KBM-7 (cell line): ENCODE measurements around the gene CCR2.

Experiments
- DNase-seq: peaks from one replicate; pipeline ENCODE4 v3.0.0-alpha.2; 2015
- in situ Hi-C: fragments of 300-500 bp; cut with MboI; formaldehyde crosslinking; loops from 2 replicates; pipeline ENCODE4 v1.14.3; 2020; ENCODE audit warnings: low sequenced_read_pairs, low pct_unique_long_range_greater_than_20kb, mixed read lengths

Gene CCR2

GRCh38 chr3:46351646-46352045 lies 2.3 kb upstream of the CCR2 start:
- in situ Hi-C loops = no loop called here
- no peak for DNase-seq

- in situ Hi-C loops = no loop called here
- DNase-seq = no peak
These were observed 821 bp upstream of the CCR2 start for GRCh38 chr3:46353090-46353489.

- in situ Hi-C loops = no loop called here
These were observed 567 bp downstream of the CCR2 start for GRCh38 chr3:46354478-46354877.

DNA sequence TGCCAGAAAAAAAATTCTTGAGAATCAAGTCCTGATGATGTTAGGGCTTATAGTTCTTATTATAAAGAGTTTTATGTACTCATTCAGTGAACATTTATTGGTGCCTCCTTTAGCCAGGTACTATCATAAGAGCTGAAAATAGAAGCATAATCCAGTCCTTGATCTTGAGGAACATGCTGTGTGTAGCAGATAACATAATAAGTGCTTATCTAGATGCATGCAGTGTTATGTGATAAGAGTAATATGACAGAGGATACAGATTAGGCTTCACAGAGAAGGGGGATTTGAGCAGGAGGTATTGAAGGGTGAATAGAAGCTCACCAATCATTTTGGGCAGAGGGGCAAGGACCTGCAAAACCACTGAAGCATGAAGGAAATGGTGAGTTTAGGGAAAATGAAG lies 1.1 kb downstream of the CCR2 start:
- no peak for DNase-seq
- in situ Hi-C loops = no loop called here

More at GRCh38 chr3:46354478-46354877, 567 bp downstream of the CCR2 start:
- no peak for DNase-seq

GRCh38 chr3:46356276-46356675 lies 2.4 kb downstream of the CCR2 start:
- in situ Hi-C loops = no loop called here
- DNase-seq = no peak

DNA sequence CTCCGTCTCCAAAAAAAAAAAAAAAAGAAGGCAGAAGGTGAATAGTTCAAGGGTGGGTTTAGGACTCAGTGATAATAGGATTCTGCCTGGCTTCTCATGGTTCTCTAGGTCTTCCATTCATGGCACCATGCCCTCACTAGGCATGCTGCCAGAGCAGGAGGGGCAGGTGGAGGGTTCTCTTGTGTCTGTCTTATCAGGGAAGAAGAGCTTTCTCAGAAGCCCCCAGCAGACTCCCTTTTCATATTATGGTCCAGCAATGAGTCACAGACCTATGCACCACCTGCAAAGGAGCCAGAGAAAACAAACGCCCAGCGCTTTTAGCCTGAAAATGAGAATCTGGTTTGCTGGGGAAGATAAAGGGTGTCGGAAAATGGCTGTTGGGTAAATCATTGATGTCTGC lies 3.0 kb downstream of the CCR2 start:
- DNase-seq = no peak
- in situ Hi-C loops = no loop called here

DNA sequence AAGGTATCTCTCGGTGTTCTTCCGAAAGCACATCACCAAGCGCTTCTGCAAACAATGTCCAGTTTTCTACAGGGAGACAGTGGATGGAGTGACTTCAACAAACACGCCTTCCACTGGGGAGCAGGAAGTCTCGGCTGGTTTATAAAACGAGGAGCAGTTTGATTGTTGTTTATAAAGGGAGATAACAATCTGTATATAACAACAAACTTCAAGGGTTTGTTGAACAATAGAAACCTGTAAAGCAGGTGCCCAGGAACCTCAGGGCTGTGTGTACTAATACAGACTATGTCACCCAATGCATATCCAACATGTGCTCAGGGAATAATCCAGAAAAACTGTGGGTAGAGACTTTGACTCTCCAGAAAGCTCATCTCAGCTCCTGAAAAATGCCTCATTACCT lies 4.6 kb downstream of the CCR2 start:
- no peak for DNase-seq
- in situ Hi-C loops = no loop called here

DNA sequence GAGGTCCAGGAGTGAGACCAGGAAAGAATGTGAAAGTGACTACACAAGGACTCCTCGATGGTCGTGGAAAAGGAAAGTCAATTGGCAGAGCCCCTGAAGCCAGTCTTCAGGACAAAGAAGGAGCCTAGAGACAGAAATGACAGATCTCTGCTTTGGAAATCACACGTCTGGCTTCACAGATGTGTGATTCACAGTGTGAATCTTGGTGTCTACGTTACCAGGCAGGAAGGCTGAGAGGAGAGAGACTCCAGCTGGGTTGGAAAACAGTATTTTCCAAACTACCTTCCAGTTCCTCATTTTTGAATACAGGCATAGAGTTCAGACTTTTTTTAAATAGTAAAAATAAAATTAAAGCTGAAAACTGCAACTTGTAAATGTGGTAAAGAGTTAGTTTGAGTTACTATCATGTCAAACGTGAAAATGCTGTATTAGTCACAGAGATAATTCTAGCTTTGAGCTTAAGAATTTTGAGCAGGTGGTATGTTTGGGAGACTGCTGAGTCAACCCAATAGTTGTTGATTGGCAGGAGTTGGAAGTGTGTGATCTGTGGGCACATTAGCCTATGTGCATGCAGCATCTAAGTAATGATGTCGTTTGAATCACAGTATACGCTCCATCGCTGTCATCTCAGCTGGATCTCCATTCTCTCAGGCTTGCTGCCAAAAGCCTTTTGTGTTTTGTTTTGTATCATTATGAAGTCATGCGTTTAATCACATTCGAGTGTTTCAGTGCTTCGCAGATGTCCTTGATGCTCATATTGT lies 6.0 kb downstream of the CCR2 start:
- in situ Hi-C loops = no loop called here
- DNase-seq = peak; percentile 34

GRCh38 chr3:46360907-46361306 lies 7.0 kb downstream of the CCR2 start:
- in situ Hi-C loops = no loop called here
- DNase-seq = peak; percentile 18

- peak; percentile 61 for DNase-seq
- in situ Hi-C loops = no loop called here
These were observed 7.7 kb downstream of the CCR2 start for GRCh38 chr3:46361408-46362283.

GRCh38 chr3:46365041-46365440 lies 11.1 kb downstream of the CCR2 start:
- in situ Hi-C loops = no loop called here

GRCh38 chr3:46365737-46366524 lies 12.0 kb downstream of the CCR2 start:
- no peak for DNase-seq
- in situ Hi-C loops = no loop called here

More at GRCh38 chr3:46365041-46365440, 11.1 kb downstream of the CCR2 start:
- DNase-seq = no peak

GRCh38 chr3:46367811-46368210 lies 13.9 kb downstream of the CCR2 start:
- DNase-seq = no peak
- in situ Hi-C loops = no loop called here

- in situ Hi-C loops = no loop called here
- DNase-seq = peak; percentile 86
These were observed 14.7 kb downstream of the CCR2 start for GRCh38 chr3:46368569-46368968.

DNA sequence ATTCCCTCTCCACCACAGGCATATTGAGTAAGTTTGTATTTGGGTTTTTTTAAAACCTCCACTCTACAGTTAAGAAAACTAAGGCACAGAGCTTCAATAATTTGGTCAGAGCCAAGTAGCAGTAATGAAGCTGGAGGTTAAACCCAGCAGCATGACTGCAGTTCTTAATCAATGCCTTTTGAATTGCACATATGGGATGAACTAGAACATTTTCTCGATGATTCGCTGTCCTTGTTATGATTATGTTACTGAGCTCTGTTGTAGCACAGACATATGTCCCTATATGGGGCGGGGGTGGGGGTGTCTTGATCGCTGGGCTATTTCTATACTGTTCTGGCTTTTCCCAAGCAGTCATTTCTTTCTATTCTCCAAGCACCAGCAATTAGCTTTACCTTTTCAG lies 15.2 kb downstream of the CCR2 start:
- DNase-seq = no peak
- in situ Hi-C loops = no loop called here

GRCh38 chr3:46369675-46370132 lies 15.8 kb downstream of the CCR2 start:
- DNase-seq = no peak

DNA sequence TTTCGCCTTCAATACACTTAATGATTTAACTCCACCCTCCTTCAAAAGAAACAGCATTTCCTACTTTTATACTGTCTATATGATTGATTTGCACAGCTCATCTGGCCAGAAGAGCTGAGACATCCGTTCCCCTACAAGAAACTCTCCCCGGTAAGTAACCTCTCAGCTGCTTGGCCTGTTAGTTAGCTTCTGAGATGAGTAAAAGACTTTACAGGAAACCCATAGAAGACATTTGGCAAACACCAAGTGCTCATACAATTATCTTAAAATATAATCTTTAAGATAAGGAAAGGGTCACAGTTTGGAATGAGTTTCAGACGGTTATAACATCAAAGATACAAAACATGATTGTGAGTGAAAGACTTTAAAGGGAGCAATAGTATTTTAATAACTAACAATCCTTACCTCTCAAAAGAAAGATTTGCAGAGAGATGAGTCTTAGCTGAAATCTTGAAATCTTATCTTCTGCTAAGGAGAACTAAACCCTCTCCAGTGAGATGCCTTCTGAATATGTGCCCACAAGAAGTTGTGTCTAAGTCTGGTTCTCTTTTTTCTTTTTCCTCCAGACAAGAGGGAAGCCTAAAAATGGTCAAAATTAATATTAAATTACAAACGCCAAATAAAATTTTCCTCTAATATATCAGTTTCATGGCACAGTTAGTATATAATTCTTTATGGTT lies 17.1 kb downstream of the CCR2 start, which contains the start of gene CCR5:
Gene CCR5, plus strand, starts transcription at position 108 of the 680 bp plus-strand sequence. CDS start 1,957 bp downstream, outside the sequence.
- no peak for DNase-seq
- in situ Hi-C loops = loop anchor here (10.0 kb wide), 2 partner anchors 156 to 286 kb away; no protein-coding TSS in a partner anchor

More at GRCh38 chr3:46369675-46370132, 15.8 kb downstream of the CCR2 start:
- in situ Hi-C loops = loop anchor here (10.0 kb wide), 2 partner anchors 155 to 285 kb away; no protein-coding TSS in a partner anchor

GRCh38 chr3:46371519-46372340 lies 17.8 kb downstream of the CCR2 start:
- no peak for DNase-seq
- in situ Hi-C loops = loop anchor here (10.0 kb wide), 2 partner anchors 157 to 287 kb away; no protein-coding TSS in a partner anchor
